ENCODE results near the gene CIP2A.

Gene CIP2A

GRCh38 chr3:108599677-108600409 is 10.6 kb upstream of the CIP2A start:
- no peak for ATAC-seq
- TF ChIP-seq POU6F1 (CRISPR knock-in tag; IDR thresholded peaks at IDR 0.05; ENCODE audit: borderline replicate concordance, low read depth) (no peak), PATZ1 (CRISPR knock-in tag; IDR thresholded peaks at IDR 0.05; ENCODE audit: borderline replicate concordance) (no peak), PPARA (CRISPR knock-in tag; IDR thresholded peaks at IDR 0.05; ENCODE audit: borderline replicate concordance) (no peak)

GRCh38 chr3:108598375-108598774 is 9.1 kb upstream of the CIP2A start:
- ATAC-seq: no peak
- TF ChIP-seq ZNF8 (CRISPR knock-in tag; IDR thresholded peaks at IDR 0.05) (no peak), ISL1 (CRISPR knock-in tag; IDR thresholded peaks at IDR 0.05) (no peak), SNAI2 (CRISPR knock-in tag; IDR thresholded peaks at IDR 0.05) (no peak), TSHZ2 (CRISPR knock-in tag; IDR thresholded peaks at IDR 0.05) (no peak), OSR1 (CRISPR knock-in tag; IDR thresholded peaks at IDR 0.05) (no peak), ZFP30 (CRISPR knock-in tag; IDR thresholded peaks at IDR 0.05) (no peak), RARB (CRISPR knock-in tag; IDR thresholded peaks at IDR 0.05) (no peak), ARNTL (CRISPR knock-in tag; IDR thresholded peaks at IDR 0.05; ENCODE audit: borderline replicate concordance, low read depth) (no peak), ZC3H10 (CRISPR knock-in tag; IDR thresholded peaks at IDR 0.05) (no peak), PPARA (CRISPR knock-in tag; IDR thresholded peaks at IDR 0.05; ENCODE audit: borderline replicate concordance) (no peak), GLIS3 (CRISPR knock-in tag; IDR thresholded peaks at IDR 0.05) (no peak), TCF4 (CRISPR knock-in tag; IDR thresholded peaks at IDR 0.05; ENCODE audit: borderline replicate concordance) (no peak), ZNF70 (CRISPR knock-in tag; IDR thresholded peaks at IDR 0.05) (no peak), CSRNP3 (CRISPR knock-in tag; IDR thresholded peaks at IDR 0.05) (no peak), ZFP3 (CRISPR knock-in tag; IDR thresholded peaks at IDR 0.05) (no peak), ZNF565 (CRISPR knock-in tag; conservative IDR thresholded peaks at IDR 0.05; ENCODE audit: low read depth) (no peak), CREB5 (CRISPR knock-in tag; IDR thresholded peaks at IDR 0.05; ENCODE audit: low read depth) (no peak), ESRRG (CRISPR knock-in tag; IDR thresholded peaks at IDR 0.05) (no peak)

GRCh38 chr3:108595321-108595720 is 6.1 kb upstream of the CIP2A start:
- TF ChIP-seq CSDC2 (CRISPR knock-in tag; IDR thresholded peaks at IDR 0.05) (no peak), ESRRG (CRISPR knock-in tag; IDR thresholded peaks at IDR 0.05) (no peak), GLIS3 (CRISPR knock-in tag; IDR thresholded peaks at IDR 0.05) (no peak), TCF4 (CRISPR knock-in tag; IDR thresholded peaks at IDR 0.05; ENCODE audit: borderline replicate concordance) (no peak)
- no peak for ATAC-seq
